K562 (cell line): ENCODE data around the gene FEM1B. TPM values are rescaled to one million over a fixed set of nuclear protein-coding genes. Genes with fewer than 3 reads are reported as not detected.

Source experiments
- ATF2 ChIP-seq: sonication (generic); formaldehyde crosslinking; IDR thresholded peaks from 2 replicates; pipeline ENCODE4 v1.8.1; 2022; ENCODE audit warnings: missing genetic modification reagents
- BACH1 ChIP-seq: fragments of 200-800 bp; sonication (Bioruptor generic); IDR thresholded peaks from 2 replicates; pipeline ENCODE4 v1.6.1; 2016; ENCODE audit warnings: missing genetic modification characterization, missing compliant biosample characterization
- DLX4 ChIP-seq: fragments of 250-450 bp; sonication (Bioruptor Pico); IDR thresholded peaks from 2 replicates; pipeline ENCODE4 v1.6.1; 2021; ENCODE audit warnings: mild to moderate bottlenecking
- EWSR1 ChIP-seq: fragments of 450-650 bp; IDR thresholded peaks from 2 replicates; pipeline ENCODE4 v1.6.1; 2018; ENCODE audit warnings: borderline replicate concordance, mild to moderate bottlenecking, low read depth, moderate library complexity; ENCODE audit not compliant: partially characterized antibody
- GTF2A2 ChIP-seq: IDR thresholded peaks from 2 replicates; pipeline ENCODE4 v1.6.1; 2016; ENCODE audit warnings: mild to moderate bottlenecking, missing genetic modification characterization, missing compliant biosample characterization
- HDAC8 ChIP-seq: fragments of 450-650 bp; IDR thresholded peaks from 2 replicates; pipeline ENCODE4 v1.6.1; 2016; ENCODE audit warnings: mild to moderate bottlenecking, missing genetic modification characterization, moderate library complexity, missing compliant biosample characterization
- HNRNPH1 ChIP-seq: fragments of 200-400 bp; formaldehyde crosslinking; optimal IDR thresholded peaks from 2 replicates; pipeline ENCODE3; 2017; ENCODE audit warnings: low read depth, mild to moderate bottlenecking, low read length, moderate library complexity
- KLF13 ChIP-seq: fragments of 450-650 bp; IDR thresholded peaks from 2 replicates; pipeline ENCODE4 v1.6.1; 2016; ENCODE audit warnings: missing genetic modification characterization, low read depth, mild to moderate bottlenecking, missing compliant biosample characterization, moderate library complexity, borderline replicate concordance
- LEF1 ChIP-seq: fragments of 450-650 bp; IDR thresholded peaks from 2 replicates; pipeline ENCODE4 v1.6.1; 2016; ENCODE audit warnings: mild to moderate bottlenecking
- MNT ChIP-seq, 2 experiments: fragments of 450-650 bp; conservative IDR thresholded peaks; 2 replicates each; pipeline ENCODE4 v1.6.1; 2017; ENCODE audit warnings: mild to moderate bottlenecking in 2 of 2, moderate library complexity in 2 of 2
- MXD1 ChIP-seq: fragments of 250-450 bp; sonication (Bioruptor Pico); IDR thresholded peaks from 2 replicates; pipeline ENCODE4 v1.8.0; 2021; ENCODE audit warnings: borderline replicate concordance, mild to moderate bottlenecking, moderate library complexity; ENCODE audit not compliant: poor library complexity, severe bottlenecking
- NR2F6 ChIP-seq: fragments of 450-650 bp; formaldehyde crosslinking; IDR thresholded peaks from 2 replicates; pipeline ENCODE4 v1.4.0; 2020; ENCODE audit warnings: mild to moderate bottlenecking
- PHB ChIP-seq: fragments of 250-450 bp; sonication (Bioruptor Pico); IDR thresholded peaks from 2 replicates; pipeline ENCODE4 v1.5.0; 2021
- PURB ChIP-seq: sonication (generic); formaldehyde crosslinking; IDR thresholded peaks from 2 replicates; pipeline ENCODE4 v1.9.0; 2021; ENCODE audit warnings: low read depth, mild to moderate bottlenecking, missing genetic modification reagents
- RAD21 ChIP-seq, 2 experiments: fragments of 250-450 bp in 1 of 2; fragments of 450-650 bp in 1 of 2; sonication (Bioruptor Pico) in 1 of 2; formaldehyde crosslinking in 1 of 2; IDR thresholded peaks in 1 of 2; conservative IDR thresholded peaks in 1 of 2; 2 replicates each; pipeline versions ENCODE4 v1.4.0 to v1.8.0; 2020 to 2022; ENCODE audit warnings: mild to moderate bottlenecking in 2 of 2, moderate library complexity in 1 of 2
- RBM22 ChIP-seq: fragments of 200-400 bp; formaldehyde crosslinking; IDR thresholded peaks from 2 replicates; pipeline ENCODE4 v1.6.1; 2018; ENCODE audit warnings: low read length, low read depth; ENCODE audit not compliant: poor library complexity, severe bottlenecking
- SRF ChIP-seq, 2 experiments: fragments of 250-450, 450-650 bp in 1 of 2; sonication (Bioruptor Pico) in 1 of 2; sonication (generic) in 1 of 2; formaldehyde crosslinking; IDR thresholded peaks; 2 replicates each; pipeline versions ENCODE4 v1.5.0 to v1.5.1; 2020 to 2022; ENCODE audit warnings: mild to moderate bottlenecking in 1 of 2, missing genetic modification reagents in 1 of 2
- STAT5A ChIP-seq: IDR thresholded peaks from 2 replicates; pipeline ENCODE4 v1.6.1; 2012; ENCODE audit warnings: low read length, inconsistent platforms, borderline replicate concordance
- TCF3 ChIP-seq: sonication (generic); formaldehyde crosslinking; IDR thresholded peaks from 2 replicates; pipeline ENCODE4 v1.4.0; 2020; ENCODE audit warnings: mild to moderate bottlenecking, missing genetic modification reagents
- TRIM28 ChIP-seq: fragments of 450-650 bp; IDR thresholded peaks from 2 replicates; pipeline ENCODE4 v1.6.1; 2017
- ZNF280A ChIP-seq: fragments of 450-650 bp; IDR thresholded peaks from 2 replicates; pipeline ENCODE4 v1.6.1; 2018; ENCODE audit warnings: mild to moderate bottlenecking, low read depth; ENCODE audit not compliant: partially characterized antibody
- ZNF311 ChIP-seq: fragments of 250-450 bp; sonication (Bioruptor Pico); IDR thresholded peaks from 2 replicates; pipeline ENCODE4 v1.4.0; 2020; ENCODE audit warnings: mild to moderate bottlenecking, moderate library complexity
- ZNF583 ChIP-seq: fragments of 250-450 bp; sonication (Bioruptor Pico); IDR thresholded peaks from 2 replicates; pipeline ENCODE4 v1.4.0; 2020
- polyA plus RNA-seq, 8 experiments: library from polyadenylated mRNA; depleted of rRNA in 4 of 8; stranded (reverse) in 5 of 8; unstranded in 3 of 8; fragments of >200 nt; fragmentation: Nextera tagmentation in 2 of 8; fragmentation: Illumina TruSeq in 1 of 8; extraction: Ambion mirVana in 2 of 8; extraction: Trizol in 1 of 8; gene quantifications; 2 replicates each; pipeline versions ENCODE4 v1.2.1 to v1.2.3, GENCODE V29; 2011 to 2014; ENCODE audit warnings: inconsistent platforms in 1 of 8, missing spikeins in 1 of 8
- total RNA-seq, 7 experiments: library from RNA; depleted of rRNA in 6 of 7; stranded (reverse); fragments of >200 nt in 6 of 7; fragmentation: Illumina TruSeq in 2 of 7; extraction: Trizol in 2 of 7; gene quantifications; 2 replicates each; pipeline versions ENCODE4 v1.2.1 to v1.2.3, GENCODE V29; 2011 to 2021; ENCODE audit warnings: low replicate concordance in 1 of 7

The FEM1B gene
- total and polyA plus RNA-seq, 9 of the 15 experiments (the other 6 are each of a cell fraction or from before 2014, with no cell fraction given): 5.9 to 61.6 (median 20.1) TPM

- no peak for TF ChIP-seq NR2F6 (CRISPR knock-in tag)
- peak; percentile 23 for TF ChIP-seq ZNF280A
- no peak for TF ChIP-seq KLF13 (tag)
- no peak for TF ChIP-seq RAD21 (CRISPR knock-in tag; conservative IDR thresholded peaks at IDR 0.05 in 1 of 2, IDR thresholded peaks at IDR 0.05 in 1 of 2)
- TF ChIP-seq PHB: no peak
- TF ChIP-seq RBM22: no peak
- no peak for TF ChIP-seq BACH1 (tag)
- TF ChIP-seq ATF2 (CRISPR knock-in tag): no peak
- TF ChIP-seq EWSR1: no peak
- TF ChIP-seq DLX4 (CRISPR knock-in tag): no peak
- TF ChIP-seq HDAC8 (tag): no peak
- peak; percentile 85 for TF ChIP-seq TRIM28
- no peak for TF ChIP-seq LEF1
- no peak; the same call in 1 of the 2 replicates for TF ChIP-seq TCF3 (CRISPR knock-in tag)
- peak; percentile 45 to 62; a peak in 3 of 4 replicates for TF ChIP-seq MNT (conservative IDR thresholded peaks at IDR 0.05)
- no peak for TF ChIP-seq HNRNPH1
- 0 out of 2 replicates have a peak, but pooled peaks have one; percentile 3 for TF ChIP-seq STAT5A
- TF ChIP-seq ZNF311 (CRISPR knock-in tag): no peak
- no peak for TF ChIP-seq MXD1 (CRISPR knock-in tag)
- no peak for TF ChIP-seq SRF (CRISPR knock-in tag; IDR thresholded peaks at IDR 0.05)
- TF ChIP-seq ZNF583 (CRISPR knock-in tag): no peak
- no peak for TF ChIP-seq GTF2A2
- TF ChIP-seq PURB (CRISPR knock-in tag): no peak
Observed at GRCh38 chr15:68284616-68285258, 7.2 kb downstream of the FEM1B start (continued).
